ENCODE data around the gene SORCS3.

DNA sequence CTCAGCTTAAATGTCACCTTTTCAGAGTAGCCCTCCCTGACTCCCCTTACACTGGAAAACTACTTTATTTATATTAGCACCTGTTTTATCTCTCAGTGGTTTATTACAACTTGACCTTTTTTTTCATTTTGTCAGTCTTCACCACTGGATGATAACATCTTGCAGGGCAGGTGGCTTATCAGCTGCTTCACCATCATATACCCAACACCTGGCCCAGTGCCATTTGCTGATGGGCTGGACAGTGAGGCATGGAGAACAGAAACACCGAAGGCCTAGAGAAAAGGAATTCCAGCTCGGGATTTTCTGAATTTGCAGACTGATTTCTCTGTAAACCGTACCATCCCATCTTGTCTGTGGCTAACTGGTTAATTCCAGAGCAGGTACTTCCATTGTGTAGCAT lies 48.5 kb downstream of the SORCS3 start:
- TF ChIP-seq, protein P1, sequence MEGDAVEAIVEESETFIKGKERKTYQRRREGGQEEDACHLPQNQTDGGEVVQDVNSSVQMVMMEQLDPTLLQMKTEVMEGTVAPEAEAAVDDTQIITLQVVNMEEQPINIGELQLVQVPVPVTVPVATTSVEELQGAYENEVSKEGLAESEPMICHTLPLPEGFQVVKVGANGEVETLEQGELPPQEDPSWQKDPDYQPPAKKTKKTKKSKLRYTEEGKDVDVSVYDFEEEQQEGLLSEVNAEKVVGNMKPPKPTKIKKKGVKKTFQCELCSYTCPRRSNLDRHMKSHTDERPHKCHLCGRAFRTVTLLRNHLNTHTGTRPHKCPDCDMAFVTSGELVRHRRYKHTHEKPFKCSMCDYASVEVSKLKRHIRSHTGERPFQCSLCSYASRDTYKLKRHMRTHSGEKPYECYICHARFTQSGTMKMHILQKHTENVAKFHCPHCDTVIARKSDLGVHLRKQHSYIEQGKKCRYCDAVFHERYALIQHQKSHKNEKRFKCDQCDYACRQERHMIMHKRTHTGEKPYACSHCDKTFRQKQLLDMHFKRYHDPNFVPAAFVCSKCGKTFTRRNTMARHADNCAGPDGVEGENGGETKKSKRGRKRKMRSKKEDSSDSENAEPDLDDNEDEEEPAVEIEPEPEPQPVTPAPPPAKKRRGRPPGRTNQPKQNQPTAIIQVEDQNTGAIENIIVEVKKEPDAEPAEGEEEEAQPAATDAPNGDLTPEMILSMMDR (IDR thresholded peaks at IDR 0.05), result no peak
- no peak for TF ChIP-seq POLR2A (IDR thresholded peaks at IDR 0.05)
